ENCODE data around the gene TNFRSF25. TPM values are rescaled to one million over a fixed set of nuclear protein-coding genes. Genes with fewer than 3 reads are reported as not detected.

The TNFRSF25 gene
- total and polyA plus RNA-seq, 4 donors, result 9.5 to 37.5 (median 21.4) TPM

DNA sequence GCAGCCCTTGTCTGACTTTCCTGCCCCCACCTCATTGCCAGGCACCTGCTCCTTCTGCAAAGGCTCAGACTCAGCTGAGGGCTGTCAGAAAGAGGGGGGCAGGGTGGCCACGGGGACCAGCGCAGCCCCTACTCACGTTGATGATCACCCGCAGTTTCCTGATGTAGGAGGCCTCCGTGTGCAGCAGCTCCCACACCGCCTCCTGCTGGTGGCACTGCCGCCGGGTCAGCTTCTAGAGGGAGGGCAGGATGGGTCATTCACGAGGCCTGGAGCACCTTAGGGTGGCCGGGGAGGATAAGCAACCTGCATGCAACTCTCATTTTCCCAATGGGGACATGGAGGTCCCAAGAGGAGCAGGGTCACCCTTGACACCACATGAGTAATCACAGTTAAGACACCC is 6.4 kb upstream of the TNFRSF25 start:
- 92% methylated on average over 9 of the region's 10 CpGs for WGBS (ENCODE audit: insufficient coverage)
- H3K9me3 ChIP-seq (ENCODE audit: control insufficient read depth, insufficient read depth, low read length), result no peaks in the 10 kb centered on the region
- peaks cover 2% of the 10 kb centered on the region for H3K27me3 ChIP-seq (ENCODE audit: control insufficient read depth, insufficient read depth, low read length)
- H3K27ac ChIP-seq (ENCODE audit: low read depth, low read length), result no peak overlapping the region
- peaks cover 93% of the 10 kb centered on the region for H3K36me3 ChIP-seq (ENCODE audit: control insufficient read depth, insufficient read depth, low read length)
- DNase-seq (ENCODE audit: low read depth in 4 of 6, low spot score in 6 of 6), result no peak
- H3K4me3 ChIP-seq (ENCODE audit: low read depth, low read length), result no peak overlapping the region
- peaks cover 7% of the 10 kb centered on the region for H3K4me1 ChIP-seq (ENCODE audit: control insufficient read depth, insufficient read depth, low read length)

GRCh38 chr1:6471970-6472368 is 6.0 kb upstream of the TNFRSF25 start:
- H3K4me3 ChIP-seq (ENCODE audit: low read depth, low read length), result no peak overlapping the region
- H3K9me3 ChIP-seq (ENCODE audit: control insufficient read depth, insufficient read depth, low read length), result no peaks in the 10 kb centered on the region
- H3K27me3 ChIP-seq (ENCODE audit: control insufficient read depth, insufficient read depth, low read length), result peaks cover 3% of the 10 kb centered on the region
- DNase-seq (ENCODE audit: low read depth in 4 of 6, low spot score in 6 of 6), result no peak
- H3K36me3 ChIP-seq (ENCODE audit: control insufficient read depth, insufficient read depth, low read length), result peaks cover 94% of the 10 kb centered on the region
- WGBS (ENCODE audit: insufficient coverage), result 89% methylated on average over 7 of the region's 7 CpGs
- H3K4me1 ChIP-seq (ENCODE audit: control insufficient read depth, insufficient read depth, low read length), result peaks cover 7% of the 10 kb centered on the region
- H3K27ac ChIP-seq (ENCODE audit: low read depth, low read length), result no peak overlapping the region

DNA sequence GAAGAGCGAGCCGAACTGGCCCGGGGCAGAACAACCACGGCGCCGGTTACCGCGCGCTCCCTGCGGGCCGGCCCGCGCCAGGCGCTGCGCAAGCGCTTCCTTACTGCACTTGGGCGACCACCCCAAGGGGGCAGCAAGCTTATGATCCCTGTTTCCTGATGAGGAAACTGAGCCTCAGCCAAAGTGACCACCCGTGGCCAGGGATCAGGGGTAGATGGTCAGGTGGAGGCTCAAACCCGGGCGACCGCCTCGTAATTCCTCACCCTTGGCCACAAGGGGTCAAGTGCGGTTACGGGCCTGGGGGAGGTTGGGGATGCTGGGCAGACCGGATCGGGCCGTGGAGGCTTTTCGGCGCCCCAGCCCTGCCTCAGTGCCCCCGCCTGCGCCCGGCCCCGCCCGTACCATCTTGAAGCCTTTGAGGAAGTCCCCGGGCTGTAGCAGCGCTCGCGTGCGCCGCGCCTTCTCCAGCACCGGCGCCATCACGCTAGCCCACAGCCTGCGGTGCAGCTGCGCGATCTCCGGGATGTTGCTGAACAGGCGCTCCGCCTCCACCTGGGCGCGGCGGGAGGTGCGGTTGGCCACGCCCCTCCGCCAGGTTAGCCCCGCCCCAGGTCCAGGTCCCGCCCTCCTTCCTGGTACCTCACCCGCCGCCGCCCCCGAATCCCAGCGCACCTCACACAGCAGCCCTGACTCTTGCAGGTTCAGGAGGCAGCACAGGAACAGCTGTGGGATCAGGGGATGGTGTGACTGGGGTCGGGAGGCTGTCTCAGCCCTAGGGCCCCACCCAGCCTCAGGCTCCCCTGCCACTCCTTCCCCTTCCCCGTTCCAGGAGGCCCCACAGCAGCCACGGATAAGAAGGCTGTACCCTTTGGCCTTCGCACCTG is 5.4 kb upstream of the TNFRSF25 start:
- Histone ChIP-seq H3K36me3 (ENCODE audit: control insufficient read depth, insufficient read depth, low read length) (peaks cover 95% of the 10 kb centered on the region), H3K27ac (ENCODE audit: low read depth, low read length) (no peak overlapping the region), H3K4me1 (ENCODE audit: control insufficient read depth, insufficient read depth, low read length) (peaks cover 7% of the 10 kb centered on the region), H3K9me3 (ENCODE audit: control insufficient read depth, insufficient read depth, low read length) (no peaks in the 10 kb centered on the region), H3K27me3 (ENCODE audit: control insufficient read depth, insufficient read depth, low read length) (peaks cover 3% of the 10 kb centered on the region), H3K4me3 (ENCODE audit: low read depth, low read length) (no peak overlapping the region)
- no peak for DNase-seq (ENCODE audit: low read depth in 4 of 6, low spot score in 6 of 6)
- 51% methylated on average over 67 of the region's 67 CpGs for WGBS (ENCODE audit: insufficient coverage)

DNA sequence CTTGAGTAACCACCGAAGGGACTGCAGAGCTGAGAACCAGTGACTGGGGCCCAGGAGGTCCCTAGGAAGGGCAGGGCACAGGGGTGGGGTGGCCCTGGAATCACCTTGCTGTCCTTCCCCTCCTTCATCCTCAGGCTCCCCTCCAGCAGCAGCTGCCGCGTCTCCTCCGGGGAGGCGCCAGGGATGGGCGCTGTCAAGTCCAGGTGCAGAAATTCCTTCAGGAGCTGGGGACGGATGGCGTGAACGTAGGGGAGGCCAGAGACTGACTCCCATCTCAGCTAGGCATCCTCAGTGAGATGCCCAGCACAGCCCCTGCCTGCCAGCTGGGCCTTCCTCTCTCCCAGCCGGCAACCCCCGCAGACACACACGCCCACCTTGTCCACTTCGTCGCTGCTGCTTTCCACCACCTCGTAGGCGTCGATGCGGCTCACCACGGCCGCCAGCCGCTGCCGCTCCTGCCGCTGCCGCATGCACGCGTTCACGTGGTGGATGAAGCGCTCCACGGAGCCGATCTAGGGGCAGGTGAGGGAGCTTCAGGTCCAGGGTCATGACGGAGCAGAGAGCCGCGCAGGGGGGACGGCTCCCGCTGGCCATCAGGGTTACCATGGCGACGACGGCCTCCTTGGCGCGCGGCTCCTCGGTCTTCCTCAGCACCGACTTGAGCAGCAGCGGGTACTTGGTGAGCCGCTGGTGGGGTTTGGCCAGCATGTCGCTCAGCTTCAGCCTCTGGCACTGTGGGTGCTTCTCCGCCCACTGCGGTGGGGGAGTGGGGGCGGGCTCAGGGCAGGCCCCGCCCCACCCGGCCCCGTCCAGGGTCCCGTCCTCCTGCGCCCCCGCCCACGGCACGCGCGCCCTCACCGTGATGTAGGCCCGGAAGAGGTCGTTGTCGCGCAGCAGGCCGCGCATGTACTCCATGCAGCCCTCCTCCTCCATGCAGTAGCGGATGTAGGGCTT is 4.4 kb upstream of the TNFRSF25 start:
- Histone ChIP-seq H3K4me3 (ENCODE audit: low read depth, low read length) (no peak overlapping the region), H3K4me1 (ENCODE audit: control insufficient read depth, insufficient read depth, low read length) (peaks cover 7% of the 10 kb centered on the region), H3K27me3 (ENCODE audit: control insufficient read depth, insufficient read depth, low read length) (peaks cover 3% of the 10 kb centered on the region), H3K36me3 (ENCODE audit: control insufficient read depth, insufficient read depth, low read length) (peaks cover 98% of the 10 kb centered on the region), H3K9me3 (ENCODE audit: control insufficient read depth, insufficient read depth, low read length) (no peaks in the 10 kb centered on the region), H3K27ac (ENCODE audit: low read depth, low read length) (no peak overlapping the region)
- 59% methylated on average over 60 of the region's 67 CpGs for WGBS (ENCODE audit: insufficient coverage)
- peak in 1 of 6 donors; percentile 18 for DNase-seq (ENCODE audit: low read depth in 4 of 6, low spot score in 6 of 6)

- Histone ChIP-seq H3K27ac (ENCODE audit: low read depth, low read length) (no peak overlapping the region), H3K9me3 (ENCODE audit: control insufficient read depth, insufficient read depth, low read length) (no peaks in the 10 kb centered on the region), H3K4me1 (ENCODE audit: control insufficient read depth, insufficient read depth, low read length) (peaks cover 5% of the 10 kb centered on the region), H3K27me3 (ENCODE audit: control insufficient read depth, insufficient read depth, low read length) (peaks cover 3% of the 10 kb centered on the region), H3K4me3 (ENCODE audit: low read depth, low read length) (no peak overlapping the region), H3K36me3 (ENCODE audit: control insufficient read depth, insufficient read depth, low read length) (peaks cover 99% of the 10 kb centered on the region)
- WGBS (ENCODE audit: insufficient coverage), result 92% methylated on average over 5 of the region's 13 CpGs
- no peak for DNase-seq (ENCODE audit: low read depth in 4 of 6, low spot score in 6 of 6)
Observed at GRCh38 chr1:6468729-6469461, 2.9 kb upstream of the TNFRSF25 start.

GRCh38 chr1:6467744-6468688 is 2.0 kb upstream of the TNFRSF25 start:
- H3K9me3 ChIP-seq (ENCODE audit: control insufficient read depth, insufficient read depth, low read length), result no peaks in the 10 kb centered on the region
- H3K4me3 ChIP-seq (ENCODE audit: low read depth, low read length), result no peak overlapping the region
- H3K36me3 ChIP-seq (ENCODE audit: control insufficient read depth, insufficient read depth, low read length), result peaks cover 94% of the 10 kb centered on the region
- peaks cover 3% of the 10 kb centered on the region for H3K27me3 ChIP-seq (ENCODE audit: control insufficient read depth, insufficient read depth, low read length)
- 93% methylated on average over 30 of the region's 30 CpGs for WGBS (ENCODE audit: insufficient coverage)
- no peak overlapping the region for H3K27ac ChIP-seq (ENCODE audit: low read depth, low read length)
- H3K4me1 ChIP-seq (ENCODE audit: control insufficient read depth, insufficient read depth, low read length), result peaks cover 5% of the 10 kb centered on the region
- DNase-seq (ENCODE audit: low read depth in 4 of 6, low spot score in 6 of 6), result no peak

DNA sequence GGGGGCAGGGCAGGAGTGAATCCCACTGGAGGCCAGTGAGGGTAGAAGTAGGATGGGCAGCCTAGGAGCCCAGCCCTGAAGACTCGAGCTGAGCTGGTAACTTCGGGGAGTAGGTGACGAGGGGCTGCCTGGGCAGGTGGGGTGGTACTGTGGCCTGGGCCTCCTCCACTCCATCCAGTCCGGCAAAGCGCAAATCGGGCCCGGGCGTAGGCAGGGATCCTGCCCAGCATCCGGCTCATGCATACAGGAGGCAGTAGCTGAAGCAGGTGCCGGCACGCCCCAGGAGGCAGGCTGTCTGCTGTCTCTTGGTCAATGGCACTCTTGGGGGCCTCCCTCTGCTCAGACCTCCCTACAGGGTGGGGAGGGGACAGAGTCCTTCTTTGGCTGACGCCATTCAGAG is 1.3 kb upstream of the TNFRSF25 start:
- H3K4me1 ChIP-seq (ENCODE audit: control insufficient read depth, insufficient read depth, low read length), result peaks cover 5% of the 10 kb centered on the region
- H3K27ac ChIP-seq (ENCODE audit: low read depth, low read length), result no peak overlapping the region
- H3K4me3 ChIP-seq (ENCODE audit: low read depth, low read length), result no peak overlapping the region
- 94% methylated on average over 11 of the region's 12 CpGs for WGBS (ENCODE audit: insufficient coverage)
- no peak for DNase-seq (ENCODE audit: low read depth in 4 of 6, low spot score in 6 of 6)
- no peaks in the 10 kb centered on the region for H3K9me3 ChIP-seq (ENCODE audit: control insufficient read depth, insufficient read depth, low read length)
- peaks cover 94% of the 10 kb centered on the region for H3K36me3 ChIP-seq (ENCODE audit: control insufficient read depth, insufficient read depth, low read length)
- H3K27me3 ChIP-seq (ENCODE audit: control insufficient read depth, insufficient read depth, low read length), result peaks cover 3% of the 10 kb centered on the region

GRCh38 chr1:6466751-6467150 is 778 bp upstream of the TNFRSF25 start:
- no peak overlapping the region for H3K27ac ChIP-seq (ENCODE audit: low read depth, low read length)
- H3K4me1 ChIP-seq (ENCODE audit: control insufficient read depth, insufficient read depth, low read length), result peaks cover 5% of the 10 kb centered on the region
- no peak overlapping the region for H3K4me3 ChIP-seq (ENCODE audit: low read depth, low read length)
- no peak for DNase-seq (ENCODE audit: low read depth in 4 of 6, low spot score in 6 of 6)
- no peaks in the 10 kb centered on the region for H3K9me3 ChIP-seq (ENCODE audit: control insufficient read depth, insufficient read depth, low read length)
- peaks cover 94% of the 10 kb centered on the region for H3K36me3 ChIP-seq (ENCODE audit: control insufficient read depth, insufficient read depth, low read length)
- no CpG with 5 or more reads among the region's 5 CpGs for WGBS (ENCODE audit: insufficient coverage)
- peaks cover 8% of the 10 kb centered on the region for H3K27me3 ChIP-seq (ENCODE audit: control insufficient read depth, insufficient read depth, low read length)
